ENCODE data around the gene SORCS1. TPM values are rescaled to one million over a fixed set of nuclear protein-coding genes. Genes with fewer than 3 reads are reported as not detected.

The SORCS1 gene
- total RNA-seq, 1 experiment from 2014 or later = not detected

DNA sequence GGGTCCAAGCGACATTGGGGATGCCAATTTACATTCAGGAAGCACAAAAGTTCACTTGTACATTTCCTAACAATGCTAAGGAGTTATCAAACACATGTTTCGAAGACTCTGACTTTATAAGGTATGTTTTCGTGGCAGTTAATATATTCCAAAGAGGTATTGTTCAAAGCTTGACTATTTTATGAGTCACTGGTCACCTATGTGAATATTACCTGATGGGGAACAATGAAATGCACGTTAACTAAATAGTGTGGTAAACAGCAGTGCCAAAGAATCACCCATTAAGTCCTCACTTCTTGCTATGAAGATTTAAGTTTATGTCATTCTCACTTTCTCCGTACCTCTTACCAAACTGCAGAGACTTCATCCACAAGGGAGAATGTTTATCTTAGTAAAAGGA is 550.2 kb downstream of the SORCS1 start:
- Histone ChIP-seq H3K4me1 (no peaks in the 10 kb centered on the region), H3K27me3 (replicated peaks; ENCODE audit: control insufficient read depth, insufficient read depth, low read length) (no peaks in the 10 kb centered on the region), H3K4me3 (ENCODE audit: low read depth, low read length) (no peak overlapping the region), H3K9me3 (no peaks in the 10 kb centered on the region), H3K36me3 (ENCODE audit: control insufficient read depth, insufficient read depth, low read length) (no peaks in the 10 kb centered on the region)
- intact Hi-C loops (cut with micrococcal nuclease; ENCODE audit: unreplicated experiment) = no loop called here
- H3K27ac Mint-ChIP-seq (ENCODE audit: unreplicated experiment) = no peak overlapping the region
- POLR2A ChIA-PET = no interaction called here
- no peak overlapping the region for H3K4me3 Mint-ChIP-seq (ENCODE audit: unreplicated experiment)
- no peaks in the 10 kb centered on the region for H3K4me1 Mint-ChIP-seq (ENCODE audit: low read depth, unreplicated experiment)
- BruUV-seq (replicated peaks) = no TSS peak
- DNase-seq = no peak
- TF ChIP-seq CTCF (IDR thresholded peaks at IDR 0.05; ENCODE audit: insufficient read depth in 1 of 2, low read depth in 1 of 2, low read length in 1 of 2, severe bottlenecking in 1 of 2, unreplicated experiment in 1 of 2) = no peak
- peaks cover 6% of the 10 kb centered on the region for H3K36me3 Mint-ChIP-seq (ENCODE audit: insufficient read depth, unreplicated experiment)
- no peaks in the 10 kb centered on the region for H3K9me3 Mint-ChIP-seq (ENCODE audit: unreplicated experiment)
- H3K27me3 Mint-ChIP-seq (ENCODE audit: insufficient read depth, unreplicated experiment) = peaks cover 3% of the 10 kb centered on the region
- CTCF ChIA-PET = no interaction called here

GRCh38 chr10:106612381-106612780 is 552.1 kb downstream of the SORCS1 start:
- intact Hi-C loops (cut with micrococcal nuclease; ENCODE audit: unreplicated experiment) = no loop called here

DNA sequence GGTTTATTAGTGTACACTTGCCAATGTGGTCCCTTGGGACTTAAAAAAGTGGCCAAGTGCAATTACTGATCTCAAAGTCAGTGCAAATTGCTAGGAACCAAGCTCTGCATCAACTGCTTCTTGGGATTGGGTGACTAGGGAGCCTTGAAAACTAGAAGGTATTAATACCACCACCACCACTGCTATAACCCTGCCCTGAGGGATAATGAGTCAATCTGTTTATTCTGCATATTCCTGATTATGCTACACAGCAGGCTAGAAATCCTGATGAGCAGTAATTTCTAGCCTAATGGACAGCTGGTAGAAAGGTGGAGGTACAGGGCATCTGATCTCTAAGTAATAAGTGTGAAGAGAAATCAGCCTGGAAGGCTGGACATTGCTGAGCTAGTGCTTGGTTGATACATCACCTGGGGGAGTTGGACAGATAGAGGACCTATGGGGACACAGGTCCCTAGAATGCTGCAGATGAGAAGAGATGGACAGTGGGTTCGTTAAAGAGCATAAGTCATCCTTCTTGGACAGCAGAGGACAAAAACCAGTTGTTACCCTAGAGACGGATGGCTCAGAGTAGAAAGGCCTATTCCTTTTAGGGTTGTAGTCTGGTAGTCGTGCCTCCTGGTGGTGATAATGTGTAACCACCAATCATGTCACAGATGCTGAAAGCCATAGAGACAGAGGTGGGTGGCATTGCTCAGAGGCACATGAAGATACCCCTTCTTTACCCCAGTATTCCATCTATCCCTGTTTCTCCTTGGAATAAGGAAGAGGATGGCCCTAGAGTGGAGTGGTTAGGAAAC is 554.8 kb downstream of the SORCS1 start:
- Mint-ChIP-seq H3K9me3 (ENCODE audit: unreplicated experiment) (no peaks in the 10 kb centered on the region), H3K36me3 (ENCODE audit: insufficient read depth, unreplicated experiment) (peaks cover 6% of the 10 kb centered on the region), H3K4me3 (ENCODE audit: unreplicated experiment) (no peak overlapping the region), H3K27me3 (ENCODE audit: insufficient read depth, unreplicated experiment) (no peaks in the 10 kb centered on the region), H3K27ac (ENCODE audit: unreplicated experiment) (no peak overlapping the region), H3K4me1 (ENCODE audit: low read depth, unreplicated experiment) (no peaks in the 10 kb centered on the region)
- CTCF ChIA-PET = no interaction called here
- no peaks in the 10 kb centered on the region for H3K9me3 ChIP-seq
- H3K4me1 ChIP-seq = no peaks in the 10 kb centered on the region
- POLR2A ChIA-PET = no interaction called here
- no peaks in the 10 kb centered on the region for H3K36me3 ChIP-seq (ENCODE audit: control insufficient read depth, insufficient read depth, low read length)
- H3K27me3 ChIP-seq (replicated peaks; ENCODE audit: control insufficient read depth, insufficient read depth, low read length) = no peaks in the 10 kb centered on the region
- no peak for TF ChIP-seq CTCF (IDR thresholded peaks at IDR 0.05; ENCODE audit: insufficient read depth in 1 of 2, low read depth in 1 of 2, low read length in 1 of 2, severe bottlenecking in 1 of 2, unreplicated experiment in 1 of 2)
- no peak for DNase-seq
- H3K4me3 ChIP-seq (ENCODE audit: low read depth, low read length) = no peak overlapping the region
- no TSS peak for BruUV-seq (replicated peaks)
- intact Hi-C loops (cut with micrococcal nuclease; ENCODE audit: unreplicated experiment) = no loop called here

More at GRCh38 chr10:106612381-106612780, 552.1 kb downstream of the SORCS1 start:
- H3K9me3 ChIP-seq = no peaks in the 10 kb centered on the region
- CTCF ChIA-PET = no interaction called here
- peaks cover 3% of the 10 kb centered on the region for H3K27me3 Mint-ChIP-seq (ENCODE audit: insufficient read depth, unreplicated experiment)
- no peaks in the 10 kb centered on the region for H3K4me1 Mint-ChIP-seq (ENCODE audit: low read depth, unreplicated experiment)
- H3K4me1 ChIP-seq = no peaks in the 10 kb centered on the region
- H3K9me3 Mint-ChIP-seq (ENCODE audit: unreplicated experiment) = no peaks in the 10 kb centered on the region
- H3K4me3 ChIP-seq (ENCODE audit: low read depth, low read length) = no peak overlapping the region
- no peaks in the 10 kb centered on the region for H3K36me3 ChIP-seq (ENCODE audit: control insufficient read depth, insufficient read depth, low read length)
- H3K36me3 Mint-ChIP-seq (ENCODE audit: insufficient read depth, unreplicated experiment) = peaks cover 6% of the 10 kb centered on the region
- TF ChIP-seq CTCF (IDR thresholded peaks at IDR 0.05; ENCODE audit: insufficient read depth in 1 of 2, low read depth in 1 of 2, low read length in 1 of 2, severe bottlenecking in 1 of 2, unreplicated experiment in 1 of 2) = no peak
- H3K27ac Mint-ChIP-seq (ENCODE audit: unreplicated experiment) = no peak overlapping the region
- H3K4me3 Mint-ChIP-seq (ENCODE audit: unreplicated experiment) = no peak overlapping the region
- no peak for DNase-seq
- no TSS peak for BruUV-seq (replicated peaks)
- POLR2A ChIA-PET = no interaction called here
- no peaks in the 10 kb centered on the region for H3K27me3 ChIP-seq (replicated peaks; ENCODE audit: control insufficient read depth, insufficient read depth, low read length)

Measured in Caco-2 (cell line).